Activated CD8-positive, alpha-beta T cell treated with anti-CD3 and anti-CD28 coated beads for 36 hours (primary cell): Measurements from ENCODE around the gene TARS3. TPM values are rescaled to one million over a fixed set of nuclear protein-coding genes. Genes with fewer than 3 reads are reported as not detected.

Source experiments
- ATAC-seq: fragments of 200-7000 bp; cut with Tn5 transposase; one replicate; pipeline ENCODE4 v1.10.0; 2021; ENCODE audit warnings: mild to moderate bottlenecking, moderate library complexity
- CTCF ChIA-PET: fragments of 350-600 bp; sonication (Branson Sonifier 250); formaldehyde crosslinking; loops from one replicate; lab custom pipeline; 2021; ENCODE audit warnings: antibody characterized with exemption; lab: Charles Lee
- POLR2A ChIA-PET: fragments of 350-600 bp; sonication (Branson Sonifier 250); formaldehyde crosslinking; loops from one replicate; lab custom pipeline; 2021; ENCODE audit warnings: antibody characterized with exemption; lab: Charles Lee
- DNase-seq: peaks from one replicate; pipeline ENCODE4 v3.0.0-alpha.2; 2020
- H3K27ac Mint-ChIP-seq: one replicate; pipeline ENCODE4 v1.8.0; 2021; ENCODE audit warnings: mild to moderate bottlenecking, mixed read lengths
- H3K27me3 Mint-ChIP-seq: one replicate; pipeline ENCODE4 v1.8.0; 2021; ENCODE audit warnings: mixed read lengths
- H3K36me3 Mint-ChIP-seq: one replicate; pipeline ENCODE4 v1.8.0; 2021; ENCODE audit warnings: low read depth, mixed read lengths
- H3K4me1 Mint-ChIP-seq: one replicate; pipeline ENCODE4 v1.8.0; 2021; ENCODE audit warnings: low read depth, mixed read lengths
- H3K4me3 Mint-ChIP-seq: one replicate; pipeline ENCODE4 v1.8.0; 2021; ENCODE audit warnings: mild to moderate bottlenecking, moderate library complexity, mixed read lengths
- H3K9me3 Mint-ChIP-seq: one replicate; pipeline ENCODE4 v1.8.0; 2021; ENCODE audit warnings: mixed read lengths
- CTCF ChIP-seq: fragments of 200-600 bp; IDR thresholded peaks from one replicate; pipeline ENCODE4 v1.8.0; 2022; ENCODE audit warnings: antibody characterized with exemption, mild to moderate bottlenecking
- intact Hi-C: fragments of 100-400 bp; cut with micrococcal nuclease; formaldehyde crosslinking; loops from one replicate; pipeline ENCODE4 v1.10.0; 2022
- total RNA-seq, 2 experiments: library from RNA; stranded (reverse); gene quantifications; one replicate each; pipeline ENCODE4 v1.2.3, GENCODE V29; 2021

TARS3 gene
- total RNA-seq, 2 experiments from 2014 or later: 7.2 to 8.3 TPM

GRCh38 chr15:101613130-101614000 is 110.9 kb downstream of the TARS3 start:
- ChIA-PET POLR2A (no interaction called here), CTCF (no interaction called here)
- DNase-seq (no peak), ATAC-seq (no peak)
- Mint-ChIP-seq H3K9me3 (no peaks in the 10 kb centered on the region), H3K4me1 (peaks cover 5% of the 10 kb centered on the region), H3K27me3 (no peaks in the 10 kb centered on the region), H3K27ac (no peak overlapping the region), H3K36me3 (peaks cover 4% of the 10 kb centered on the region), H3K4me3 (no peak overlapping the region)
- intact Hi-C loops: no loop called here
- no peak for TF ChIP-seq CTCF

- Mint-ChIP-seq H3K9me3 (no peaks in the 10 kb centered on the region), H3K36me3 (peaks cover 4% of the 10 kb centered on the region), H3K4me1 (peaks cover 5% of the 10 kb centered on the region), H3K27me3 (no peaks in the 10 kb centered on the region), H3K27ac (no peak overlapping the region), H3K4me3 (no peak overlapping the region)
- ChIA-PET POLR2A (no interaction called here), CTCF (no interaction called here)
- no peak for ATAC-seq
- no peak for TF ChIP-seq CTCF
- DNase-seq: no peak
- intact Hi-C loops: no loop called here
These were observed 111.6 kb downstream of the TARS3 start for GRCh38 chr15:101612676-101613075.

- CTCF ChIA-PET: interaction anchor here (0.5 kb wide), 1 partner anchor 74 kb away, joined by 3 read pairs; no protein-coding TSS in a partner anchor
These were observed 112.5 kb downstream of the TARS3 start for GRCh38 chr15:101611580-101612299.

GRCh38 chr15:101611007-101611406 is 113.3 kb downstream of the TARS3 start:
- Mint-ChIP-seq H3K27ac (no peak overlapping the region), H3K36me3 (no peaks in the 10 kb centered on the region), H3K4me3 (no peak overlapping the region), H3K27me3 (no peaks in the 10 kb centered on the region), H3K9me3 (no peaks in the 10 kb centered on the region), H3K4me1 (peaks cover 5% of the 10 kb centered on the region)
- DNase-seq (no peak), ATAC-seq (no peak)
- POLR2A ChIA-PET: no interaction called here
- no peak for TF ChIP-seq CTCF
- intact Hi-C loops: no loop called here
- CTCF ChIA-PET: no interaction called here

More at GRCh38 chr15:101611580-101612299, 112.5 kb downstream of the TARS3 start:
- Mint-ChIP-seq H3K9me3 (no peaks in the 10 kb centered on the region), H3K27me3 (no peaks in the 10 kb centered on the region), H3K4me1 (peaks cover 5% of the 10 kb centered on the region), H3K27ac (no peak overlapping the region), H3K36me3 (peaks cover 1% of the 10 kb centered on the region), H3K4me3 (no peak overlapping the region)
- DNase-seq (no peak), ATAC-seq (no peak)
- no peak for TF ChIP-seq CTCF
- intact Hi-C loops: no loop called here
- POLR2A ChIA-PET: no interaction called here

GRCh38 chr15:101610611-101611000 is 113.7 kb downstream of the TARS3 start:
- intact Hi-C loops: no loop called here

More at GRCh38 chr15:101610611-101611000, 113.7 kb downstream of the TARS3 start:
- Mint-ChIP-seq H3K27ac (no peak overlapping the region), H3K4me1 (peaks cover under 1% of the 10 kb centered on the region), H3K27me3 (no peaks in the 10 kb centered on the region), H3K9me3 (no peaks in the 10 kb centered on the region), H3K4me3 (no peak overlapping the region), H3K36me3 (no peaks in the 10 kb centered on the region)
- no peak for ATAC-seq
- ChIA-PET POLR2A (no interaction called here), CTCF (no interaction called here)
- no peak for TF ChIP-seq CTCF
- DNase-seq: no peak
